Large intestine (tissue), 3 donors: ENCODE measurements around the gene PRPF18. TPM values are rescaled to one million over a fixed set of nuclear protein-coding genes. Genes with fewer than 3 reads are reported as not detected.

Experiments used
- DNase-seq, 2 donors: peaks; one replicate each; pipeline versions ENCODE4 v3.0.0 to v3.0.0-alpha.2; 2013
- H3K27ac ChIP-seq: one replicate; pipeline ENCODE4 v1.5.1; 2013; ENCODE audit warnings: low read length
- H3K27me3 ChIP-seq: 2 replicates; pipeline ENCODE4 v1.6.1; 2013; ENCODE audit warnings: low read length; ENCODE audit not compliant: control insufficient read depth, insufficient read depth
- H3K36me3 ChIP-seq: 2 replicates; pipeline ENCODE4 v1.6.1; 2013; ENCODE audit warnings: low read length; ENCODE audit not compliant: control insufficient read depth, insufficient read depth
- H3K4me1 ChIP-seq: one replicate; pipeline ENCODE4 v1.6.1; 2013; ENCODE audit warnings: low read length; ENCODE audit not compliant: control insufficient read depth, insufficient read depth
- H3K4me3 ChIP-seq: one replicate; pipeline ENCODE4 v1.5.1; 2013; ENCODE audit warnings: low read length
- H3K9me3 ChIP-seq: one replicate; pipeline ENCODE4 v1.6.1; 2013; ENCODE audit warnings: mild to moderate bottlenecking, low read depth, low read length, moderate library complexity; ENCODE audit not compliant: control insufficient read depth
- WGBS: methylation state at CpG from one replicate; pipeline ENCODE4 v1.1.5; 2013; ENCODE audit warnings: low lambda C conversion rate; ENCODE audit not compliant: insufficient coverage; 5-methylcytosine and 5-hydroxymethylcytosine counted together
- polyA plus RNA-seq: library from polyadenylated mRNA; unstranded; fragments of 120-200 nt; gene quantifications from one replicate; pipeline ENCODE4 v1.2.1, GENCODE V29; 2013

PRPF18 gene
- polyA plus RNA-seq, 1 donor = 21.0 TPM

DNA sequence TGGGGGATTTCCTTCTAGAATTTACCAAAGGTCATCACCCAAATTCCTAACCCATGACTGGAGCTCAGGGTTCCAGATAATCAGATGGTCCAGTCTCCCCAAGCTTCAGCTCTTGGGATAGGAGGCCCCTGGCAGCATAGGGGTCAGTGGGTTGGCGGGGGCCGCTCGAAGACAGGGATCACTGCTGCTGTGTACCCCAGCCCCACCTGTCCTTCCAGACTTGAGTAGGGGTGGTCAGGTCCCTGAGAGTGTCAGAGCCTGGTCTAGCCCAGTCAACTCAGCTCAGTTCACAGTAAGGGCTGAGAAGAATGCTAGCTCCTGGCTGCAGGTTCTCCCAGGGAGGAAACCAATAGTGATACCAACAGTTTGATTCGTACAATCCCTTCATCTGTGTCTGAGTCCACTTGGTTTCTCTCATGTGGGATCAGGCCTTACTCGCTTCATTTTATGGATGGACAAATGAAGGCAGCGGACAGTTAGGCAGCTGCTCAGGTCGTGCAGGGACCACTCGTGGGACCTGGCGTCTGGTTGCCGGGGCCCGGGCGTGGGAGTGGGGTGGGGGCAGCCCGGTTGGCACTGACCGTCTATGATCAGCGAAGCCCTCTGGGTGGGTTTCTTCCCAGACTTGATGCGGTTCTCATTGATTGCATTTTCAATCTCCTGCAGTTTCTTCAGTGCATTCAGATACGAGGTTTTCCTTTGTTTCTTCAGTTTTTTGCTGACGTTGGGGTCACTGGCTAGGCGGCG, 78.9 kb downstream of the PRPF18 start:
- Histone ChIP-seq H3K9me3 (no peaks in the 10 kb centered on the region), H3K4me1 (peaks cover 5% of the 10 kb centered on the region), H3K27me3 (no peaks in the 10 kb centered on the region), H3K27ac (no peak overlapping the region), H3K36me3 (peaks cover 65% of the 10 kb centered on the region), H3K4me3 (no peak overlapping the region)
- WGBS = no CpG with 5 or more reads among the region's 20 CpGs
- no peak for DNase-seq

DNA sequence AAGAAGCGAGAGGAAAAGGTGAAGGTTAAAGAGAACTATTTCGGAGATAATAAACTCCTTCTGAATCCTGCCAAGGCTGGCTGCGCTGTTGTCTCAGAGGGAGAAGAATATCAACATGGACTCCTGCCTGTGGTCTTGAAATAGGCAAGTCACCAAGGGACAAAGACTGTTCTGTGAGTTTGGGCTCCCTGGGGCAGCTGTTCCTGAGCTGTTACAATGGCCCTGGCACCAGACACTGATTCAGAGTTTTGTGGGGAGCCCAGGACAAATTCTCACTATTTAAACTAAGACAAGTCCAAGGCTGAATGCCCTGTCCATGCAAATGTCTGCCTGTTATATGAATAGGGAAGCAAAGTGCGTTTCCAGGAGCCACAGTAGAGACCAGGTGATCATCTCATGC, 81.4 kb downstream of the PRPF18 start:
- H3K9me3 ChIP-seq = no peaks in the 10 kb centered on the region
- WGBS = no CpG with 5 or more reads among the region's 4 CpGs
- H3K27me3 ChIP-seq = no peaks in the 10 kb centered on the region
- H3K4me3 ChIP-seq = no peak overlapping the region
- no peak overlapping the region for H3K27ac ChIP-seq
- DNase-seq = no peak
- peaks cover 5% of the 10 kb centered on the region for H3K4me1 ChIP-seq
- H3K36me3 ChIP-seq = peaks cover 61% of the 10 kb centered on the region

DNA sequence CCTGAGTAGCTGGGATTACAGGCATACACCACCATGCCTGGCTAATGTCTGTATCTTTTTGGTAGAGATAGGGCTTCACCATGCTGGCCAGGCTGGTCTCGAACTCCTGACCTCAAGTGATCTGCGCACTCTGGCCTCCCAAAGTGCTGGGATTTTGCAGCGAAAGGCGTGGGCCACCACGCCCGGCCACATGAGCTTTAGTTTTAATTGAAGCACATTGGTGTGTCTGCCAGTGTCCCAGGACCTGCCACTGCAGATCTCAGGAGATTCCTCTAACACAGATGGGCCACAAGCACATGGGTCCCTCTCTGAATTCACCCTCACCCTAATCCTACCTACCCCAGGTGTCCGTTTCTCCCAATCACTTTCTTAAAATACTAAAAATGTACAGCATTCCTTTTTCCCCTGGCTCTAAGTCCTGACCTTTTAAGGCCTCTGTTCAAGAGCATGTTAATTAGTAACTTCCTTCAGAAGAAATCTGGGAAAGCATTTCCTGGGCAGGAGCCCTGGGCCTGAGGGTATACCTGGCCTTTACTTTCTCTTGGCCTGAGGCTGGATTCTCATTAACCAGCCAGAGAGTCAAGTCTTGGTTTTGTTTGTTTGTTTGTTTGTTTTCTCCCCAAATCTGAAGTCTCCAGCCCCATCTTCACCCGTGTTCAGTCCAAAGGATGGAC, 82.6 kb downstream of the PRPF18 start:
- DNase-seq = peak in 1 of 2 donors; percentile 63
- H3K9me3 ChIP-seq = no peaks in the 10 kb centered on the region

DNA sequence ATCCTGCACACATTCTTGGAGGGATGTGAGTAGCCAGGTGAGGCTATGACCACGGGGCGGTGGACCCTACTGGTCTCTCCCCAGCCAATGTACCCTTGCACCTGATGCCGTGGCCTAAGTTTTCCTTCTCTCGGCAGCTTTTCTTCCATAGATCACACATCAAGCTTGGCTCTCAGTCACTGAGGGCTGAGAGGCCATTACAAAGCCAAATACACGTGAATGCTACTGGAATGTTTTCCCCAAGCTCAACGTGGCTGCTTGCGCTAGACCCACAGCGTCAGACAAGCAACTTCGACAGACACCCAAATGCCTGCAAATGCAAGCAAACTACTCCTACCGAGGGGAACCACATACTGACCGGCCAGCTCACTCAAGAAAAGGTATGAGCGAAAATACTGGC, 83.1 kb downstream of the PRPF18 start:
- peaks cover 5% of the 10 kb centered on the region for H3K4me1 ChIP-seq
- no peak for DNase-seq
- H3K27ac ChIP-seq = no peak overlapping the region
- H3K4me3 ChIP-seq = no peak overlapping the region
- H3K27me3 ChIP-seq = no peaks in the 10 kb centered on the region
- H3K36me3 ChIP-seq = peaks cover 57% of the 10 kb centered on the region
- H3K9me3 ChIP-seq = no peaks in the 10 kb centered on the region
- WGBS = no CpG with 5 or more reads among the region's 12 CpGs

More for the DNA sequence above, 82.6 kb downstream of the PRPF18 start:
- H3K27me3 ChIP-seq = no peaks in the 10 kb centered on the region
- H3K4me3 ChIP-seq = no peak overlapping the region
- H3K27ac ChIP-seq = no peak overlapping the region
- peaks cover 56% of the 10 kb centered on the region for H3K36me3 ChIP-seq
- peaks cover 5% of the 10 kb centered on the region for H3K4me1 ChIP-seq
- WGBS = 13% methylated on average over 1 of the region's 8 CpGs

DNA sequence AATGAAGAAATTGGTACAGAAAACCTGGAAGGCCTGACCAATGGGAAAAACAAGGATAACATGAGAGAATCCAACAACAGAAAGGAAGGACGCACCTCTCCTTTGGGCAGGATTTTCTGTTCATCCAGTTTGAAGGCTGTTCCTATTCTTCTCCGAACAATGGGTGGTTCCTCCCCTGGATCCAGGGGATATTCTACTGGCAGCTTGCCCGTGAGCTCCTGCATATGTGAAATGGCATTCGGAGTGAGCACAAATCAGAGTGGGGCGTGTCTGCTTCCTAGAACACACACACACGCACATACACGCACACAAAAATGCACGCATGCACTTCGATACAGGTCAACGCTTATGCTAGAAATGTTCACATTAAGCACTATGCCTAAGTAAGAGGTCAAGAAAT, 83.5 kb downstream of the PRPF18 start:
- WGBS = no CpG with 5 or more reads among the region's 10 CpGs
- Histone ChIP-seq H3K27me3 (no peaks in the 10 kb centered on the region), H3K4me3 (no peak overlapping the region), H3K9me3 (no peaks in the 10 kb centered on the region), H3K27ac (no peak overlapping the region), H3K36me3 (peaks cover 55% of the 10 kb centered on the region), H3K4me1 (peaks cover 5% of the 10 kb centered on the region)
- no peak for DNase-seq

DNA sequence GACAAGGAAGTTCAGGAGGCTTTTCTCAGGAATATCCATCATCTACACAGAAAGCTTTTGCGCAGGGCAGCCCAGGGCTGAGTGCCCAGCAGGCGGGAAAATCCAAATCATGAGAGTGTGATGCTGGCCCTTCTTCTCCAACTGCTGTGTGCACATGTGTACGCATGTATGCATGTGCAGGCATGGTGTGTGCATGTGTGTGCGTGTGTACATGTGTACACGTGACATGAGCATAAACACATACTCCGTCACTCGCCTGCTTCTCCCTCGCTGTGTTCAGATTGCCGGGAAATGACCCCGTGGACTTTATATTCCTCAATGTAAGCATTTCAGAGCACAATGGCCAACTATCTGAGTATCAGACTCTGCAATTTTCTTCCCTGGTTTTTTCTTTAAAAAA, 85.1 kb downstream of the PRPF18 start:
- no peaks in the 10 kb centered on the region for H3K9me3 ChIP-seq
- peaks cover 5% of the 10 kb centered on the region for H3K4me1 ChIP-seq
- no peaks in the 10 kb centered on the region for H3K27me3 ChIP-seq
- DNase-seq = peak in 1 of 2 donors; percentile 58
- 0% methylated on average over 1 of the region's 10 CpGs for WGBS
- H3K27ac ChIP-seq = no peak overlapping the region
- peaks cover 41% of the 10 kb centered on the region for H3K36me3 ChIP-seq
- H3K4me3 ChIP-seq = no peak overlapping the region

DNA sequence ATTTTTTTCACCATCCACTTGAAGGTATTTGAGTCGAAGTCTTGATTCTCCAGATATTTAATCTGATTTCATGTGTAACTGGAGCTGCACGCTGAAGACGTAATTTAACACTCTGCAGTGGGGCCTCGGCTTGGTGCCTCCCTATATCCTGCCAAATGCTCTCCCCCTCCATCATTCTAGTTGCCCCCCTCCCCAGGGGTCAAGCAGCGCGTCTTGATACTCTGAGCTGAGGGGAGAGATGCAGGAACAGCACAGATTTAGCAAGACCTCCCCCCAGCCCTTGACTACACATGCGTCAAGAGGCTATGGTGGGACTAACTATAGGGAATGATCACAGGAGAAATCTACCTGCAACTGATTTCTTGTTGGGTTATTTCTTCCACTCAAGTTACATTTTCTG, 85.8 kb downstream of the PRPF18 start:
- no CpG with 5 or more reads among the region's 7 CpGs for WGBS
- H3K9me3 ChIP-seq = no peaks in the 10 kb centered on the region
- no peaks in the 10 kb centered on the region for H3K27me3 ChIP-seq
- H3K4me1 ChIP-seq = peaks cover 5% of the 10 kb centered on the region
- peaks cover 38% of the 10 kb centered on the region for H3K36me3 ChIP-seq
- H3K27ac ChIP-seq = no peak overlapping the region
- H3K4me3 ChIP-seq = no peak overlapping the region
- no peak for DNase-seq

DNA sequence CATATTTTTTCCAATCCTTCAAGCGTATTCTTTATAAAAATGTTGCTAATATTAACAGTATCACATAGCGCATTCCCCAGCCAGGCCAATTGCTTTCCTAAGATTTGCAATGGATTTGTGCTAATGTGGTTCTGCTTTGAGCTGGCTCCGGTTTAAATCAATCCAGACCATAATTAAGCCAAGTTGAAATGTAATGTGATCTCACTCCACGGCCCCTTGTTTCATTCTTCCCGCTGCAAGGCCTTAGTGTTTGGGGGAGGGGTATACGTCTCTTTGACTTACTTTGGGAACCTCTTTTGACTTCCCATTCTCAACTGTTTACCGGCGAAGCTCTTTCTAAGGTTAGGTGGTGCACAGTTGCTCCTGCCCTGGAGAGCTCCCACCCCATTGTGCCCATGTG, 86.4 kb downstream of the PRPF18 start:
- peaks cover 33% of the 10 kb centered on the region for H3K36me3 ChIP-seq
- no CpG with 5 or more reads among the region's 8 CpGs for WGBS
- no peaks in the 10 kb centered on the region for H3K27me3 ChIP-seq
- no peak overlapping the region for H3K27ac ChIP-seq
- DNase-seq = no peak
- no peak overlapping the region for H3K4me3 ChIP-seq
- H3K4me1 ChIP-seq = peaks cover 7% of the 10 kb centered on the region
- no peaks in the 10 kb centered on the region for H3K9me3 ChIP-seq

DNA sequence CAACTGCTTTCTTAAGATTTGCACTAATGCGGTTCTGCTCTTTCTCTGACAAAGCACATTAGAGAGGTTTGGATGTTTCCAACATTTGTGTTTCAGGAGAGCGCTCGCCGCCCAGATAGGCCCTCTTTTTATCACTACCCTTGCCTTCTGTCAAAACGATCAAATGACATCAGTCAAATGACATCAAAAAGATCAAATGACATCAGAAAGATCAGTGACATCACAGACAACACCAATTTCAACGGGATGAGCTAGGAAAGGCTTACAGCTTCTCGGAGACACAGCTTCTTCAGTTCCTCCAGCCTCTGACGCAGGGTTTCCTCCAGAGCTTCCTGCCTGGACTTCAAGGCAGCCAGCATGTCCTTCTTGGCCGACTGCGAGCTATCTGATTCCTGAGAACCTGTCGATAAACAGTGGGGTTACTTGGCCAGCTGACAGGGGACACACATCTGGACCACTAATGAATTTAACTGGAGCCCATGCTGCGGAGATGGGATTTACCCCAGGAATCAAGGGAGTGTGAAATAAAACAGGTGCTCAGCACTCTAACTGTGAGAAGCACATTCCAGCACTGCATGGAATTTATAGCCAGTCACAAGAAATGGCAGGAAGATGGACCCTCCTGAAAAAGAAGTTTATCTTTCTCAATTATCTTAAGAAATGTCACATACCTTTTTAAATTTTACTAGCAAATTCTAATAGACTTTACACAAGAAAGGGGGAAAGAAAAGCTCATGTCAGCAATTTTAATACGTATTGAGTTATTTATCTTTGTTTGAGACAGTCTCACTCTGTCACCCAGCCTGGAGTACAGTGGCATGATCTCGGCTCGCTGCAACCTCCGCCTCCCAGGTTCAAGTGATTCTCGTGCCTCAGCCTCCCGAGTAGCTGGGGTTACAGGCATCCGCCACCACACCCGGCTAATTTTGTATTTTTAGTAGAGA, 88.2 kb downstream of the PRPF18 start:
- Histone ChIP-seq H3K4me3 (no peak overlapping the region), H3K27ac (no peak overlapping the region), H3K27me3 (no peaks in the 10 kb centered on the region), H3K9me3 (no peaks in the 10 kb centered on the region), H3K4me1 (peaks cover 2% of the 10 kb centered on the region), H3K36me3 (peaks cover 28% of the 10 kb centered on the region)
- WGBS = 100% methylated on average over 3 of the region's 20 CpGs
- DNase-seq = no peak
